HepG2 (cell line): ENCODE results near the gene MGAT2. TPM values are rescaled to one million over a fixed set of nuclear protein-coding genes. Genes with fewer than 3 reads are reported as not detected.

Experiments used
- ATF1 ChIP-seq: IDR thresholded peaks from 2 replicates; pipeline ENCODE4 v1.6.1; 2016; ENCODE audit warnings: mild to moderate bottlenecking, control low read depth
- HMGXB3 ChIP-seq: sonication (generic); formaldehyde crosslinking; IDR thresholded peaks from 2 replicates; pipeline ENCODE4 v1.4.0; 2020; ENCODE audit warnings: missing genetic modification reagents, borderline replicate concordance
- MATR3 ChIP-seq: sonication (generic); formaldehyde crosslinking; IDR thresholded peaks from 2 replicates; pipeline ENCODE4 v1.4.0; 2020; ENCODE audit warnings: missing genetic modification reagents
- ONECUT2 ChIP-seq: sonication (generic); formaldehyde crosslinking; IDR thresholded peaks from 2 replicates; pipeline ENCODE4 v1.4.0; 2020; ENCODE audit warnings: missing genetic modification reagents
- POGK ChIP-seq: sonication (generic); formaldehyde crosslinking; conservative IDR thresholded peaks from 2 replicates; pipeline ENCODE4 v1.8.0; 2022; ENCODE audit warnings: mild to moderate bottlenecking, moderate library complexity, missing genetic modification reagents
- PRDM15 ChIP-seq: sonication (generic); formaldehyde crosslinking; IDR thresholded peaks from 2 replicates; pipeline ENCODE4 v1.4.0; 2020; ENCODE audit warnings: missing genetic modification reagents
- SNAI1 ChIP-seq: sonication (generic); formaldehyde crosslinking; IDR thresholded peaks from 2 replicates; pipeline ENCODE4 v1.5.0; 2020; ENCODE audit warnings: mild to moderate bottlenecking, missing genetic modification reagents, borderline replicate concordance
- SNAPC5 ChIP-seq: sonication (generic); formaldehyde crosslinking; IDR thresholded peaks from 2 replicates; pipeline ENCODE4 v1.8.1; 2023; ENCODE audit warnings: mild to moderate bottlenecking, missing genetic modification reagents, borderline replicate concordance
- ZBTB4 ChIP-seq: sonication (generic); formaldehyde crosslinking; IDR thresholded peaks from 2 replicates; pipeline ENCODE4 v1.4.0; 2020; ENCODE audit warnings: missing genetic modification reagents, mild to moderate bottlenecking, borderline replicate concordance
- ZC3H13 ChIP-seq: sonication (generic); formaldehyde crosslinking; IDR thresholded peaks from 2 replicates; pipeline ENCODE4 v1.8.1; 2023; ENCODE audit warnings: mild to moderate bottlenecking, missing genetic modification reagents, moderate library complexity
- ZNF296 ChIP-seq: sonication (generic); formaldehyde crosslinking; conservative IDR thresholded peaks from 2 replicates; pipeline ENCODE4 v1.5.0; 2020; ENCODE audit warnings: mild to moderate bottlenecking, missing genetic modification reagents
- ZNF354B ChIP-seq: sonication (generic); formaldehyde crosslinking; IDR thresholded peaks from 2 replicates; pipeline ENCODE4 v1.8.0; 2022; ENCODE audit warnings: mild to moderate bottlenecking, missing genetic modification reagents
- ZNF616 ChIP-seq: sonication (generic); formaldehyde crosslinking; IDR thresholded peaks from 2 replicates; pipeline ENCODE4 v1.5.0; 2020; ENCODE audit warnings: low read depth, mild to moderate bottlenecking, missing genetic modification reagents
- ZNF703 ChIP-seq: sonication (generic); formaldehyde crosslinking; IDR thresholded peaks from 2 replicates; pipeline ENCODE4 v1.5.1; 2020; ENCODE audit warnings: missing genetic modification reagents, mild to moderate bottlenecking, moderate library complexity, borderline replicate concordance
- polyA plus RNA-seq, 8 experiments: library from polyadenylated mRNA; depleted of rRNA in 3 of 8; stranded (reverse) in 7 of 8; unstranded in 1 of 8; fragments of >200 nt; fragmentation: Illumina TruSeq in 4 of 8; extraction: Trizol in 4 of 8; gene quantifications; 2 replicates each; pipeline versions ENCODE4 v1.2.1 to v1.2.3, GENCODE V29; 2011 to 2016; ENCODE audit warnings: low read depth in 4 of 8, missing spikeins in 1 of 8, mixed read lengths in 1 of 8; ENCODE audit not compliant: insufficient read depth in 1 of 8
- total RNA-seq, 5 experiments: library from RNA; depleted of rRNA; stranded (reverse); fragments of >200 nt; fragmentation: Illumina TruSeq; extraction: Trizol; gene quantifications; 2 replicates each; pipeline ENCODE4 v1.2.3, GENCODE V29; 2016; ENCODE audit warnings: low read depth in 1 of 5

The MGAT2 gene
- total and polyA plus RNA-seq, 2 of the 13 experiments (the other 11 are each of a cell fraction or from before 2014, with no cell fraction given), result 12.9 to 51.9 TPM

GRCh38 chr14:49633640-49634546 lies 13.3 kb downstream of the MGAT2 start (continued):
- no peak for TF ChIP-seq MATR3
- TF ChIP-seq ONECUT2, result no peak
- no peak for TF ChIP-seq ATF1 (CRISPR knock-in tag)
- TF ChIP-seq ZC3H13, result peak; percentile 91
- TF ChIP-seq ZNF703 (CRISPR knock-in tag), result no peak; the same call in 1 of the 2 replicates
- 0 out of 2 replicates have a peak, but pooled peaks have one; percentile 69 for TF ChIP-seq ZNF616 (CRISPR knock-in tag)
- TF ChIP-seq ZBTB4, result peak; percentile 55
- TF ChIP-seq SNAI1 (CRISPR knock-in tag), result 0 out of 2 replicates have a peak, but pooled peaks have one; percentile 41
- no peak for TF ChIP-seq PRDM15 (CRISPR knock-in tag)
- peak; percentile 79; the same call in 1 of the 2 replicates for TF ChIP-seq ZNF296
- no peak for TF ChIP-seq ZNF354B (CRISPR knock-in tag)
- TF ChIP-seq POGK (CRISPR knock-in tag), result peak; percentile 93
- no peak for TF ChIP-seq HMGXB3
- TF ChIP-seq SNAPC5 (CRISPR knock-in tag), result no peak
